Stomach (tissue), 19 donors: ENCODE data around the gene CXCL17. TPM values are rescaled to one million over a fixed set of nuclear protein-coding genes. Genes with fewer than 3 reads are reported as not detected.

Experiments
- DNase-seq, 2 donors: peaks; one replicate each; pipeline versions ENCODE4 v3.0.0 to v3.0.0-alpha.2; 2013 to 2019
- H3K27ac ChIP-seq, 5 donors: fragments of 200-600 bp in 4 of 5; sonication (generic) in 4 of 5; one replicate each; pipeline ENCODE4 v1.5.1; 2013 to 2019; ENCODE audit warnings: mild to moderate bottlenecking in 1 of 5, moderate library complexity in 1 of 5
- H3K27me3 ChIP-seq, 3 donors: fragments of 200-600 bp; sonication (generic); one replicate each; pipeline ENCODE4 v1.5.1; 2017 to 2019; ENCODE audit warnings: mixed run types in 1 of 3
- H3K36me3 ChIP-seq, 4 donors: fragments of 200-600 bp; sonication (generic); 1 replicate in 3 of 4; 2 replicates in 1 of 4; pipeline ENCODE4 v1.5.1; 2016 to 2019
- H3K4me1 ChIP-seq, 4 donors: fragments of 200-600 bp; sonication (generic); one replicate each; pipeline ENCODE4 v1.5.1; 2016 to 2019
- H3K4me3 ChIP-seq, 4 donors: fragments of 200-600 bp; sonication (generic) in 3 of 4; one replicate each; pipeline ENCODE4 v1.5.1; 2016 to 2019; ENCODE audit warnings: mild to moderate bottlenecking in 1 of 4
- H3K9me3 ChIP-seq, 4 donors: fragments of 200-600 bp; sonication (generic); one replicate each; pipeline ENCODE4 v1.5.1; 2016 to 2019
- CTCF ChIP-seq, 7 experiments: fragments of 450-650 bp in 4 of 7; fragments of 200-600 bp in 3 of 7; sonication (generic) in 3 of 7; IDR thresholded peaks; one replicate each; pipeline ENCODE4 v1.5.1; 2016 to 2019; ENCODE audit warnings: antibody characterized with exemption in 7 of 7, control low read depth in 2 of 7, mild to moderate bottlenecking in 1 of 7
- EP300 ChIP-seq: sonication (generic); formaldehyde crosslinking; IDR thresholded peaks from one replicate; pipeline ENCODE4 v1.6.1; 2017; ENCODE audit warnings: antibody characterized with exemption
- POLR2A ChIP-seq, 4 donors: fragments of 450-650 bp; IDR thresholded peaks; one replicate each; pipeline ENCODE4 v1.6.1; 2016; ENCODE audit warnings: antibody characterized with exemption in 4 of 4, control low read depth in 2 of 4, mild to moderate bottlenecking in 1 of 4, moderate library complexity in 1 of 4
- POLR2AphosphoS5 ChIP-seq, 3 donors: sonication (generic); formaldehyde crosslinking; IDR thresholded peaks; one replicate each; pipeline ENCODE4 v1.6.1; 2016; ENCODE audit warnings: antibody characterized with exemption in 3 of 3
- WGBS, 5 donors: extraction: QIAGEN DNeasy Blood & Tissue Kit in 3 of 5; methylation state at CpG; one replicate each; pipeline versions ENCODE4 v1.1.5 to v1.1.7; 2013 to 2018; 5-methylcytosine and 5-hydroxymethylcytosine counted together
- intact Hi-C: fragments of 100-400 bp; cut with DNase I; formaldehyde crosslinking; loops from one replicate; pipeline ENCODE4 v1.15.1; 2023; ENCODE audit warnings: low total_unique reads
- long read RNA-seq, 10 donors: transcript quantifications; one replicate each; lab custom pipeline, GENCODE V29; 2026
- polyA plus RNA-seq, 3 donors: library from polyadenylated mRNA; stranded (reverse); fragments of 200-250 nt; gene quantifications; one replicate each; pipeline ENCODE4 v1.2.3, GENCODE V29; 2013
- total RNA-seq, 5 donors: library from RNA; depleted of rRNA; stranded (reverse); fragments of >200 nt; gene quantifications; one replicate each; pipeline versions ENCODE4 v1.1.0 to v1.2.3, GENCODE V29; 2014 to 2016
- donor health status: healthy with polysubstance abuse.
- donor health status: Bipolar disorder and iron deficiency.
- donor health status: healthy.

Gene CXCL17
- total RNA-seq = 100 to 1,000 TPM in 1 of 5 donors, 10 to 100 TPM in 2, 1 to 10 TPM in 1, not detected in 1; 7.6 to 208 (median 35.9) TPM
- polyA plus RNA-seq = 100 to 1,000 TPM; 107 to 518 (median 441) TPM
- long read RNA-seq, donor 1, transcript CXCL17-202 (4 exons, 1,172 nt) = major isoform, 10 of 10 reads
- long read RNA-seq, donor 1, partial matches to known transcripts = 0 of 10 reads
- long read RNA-seq, donor 1, other reads (novel, unspliced or antisense) = 0 of 10 reads
- long read RNA-seq, donor 2, partial matches to known transcripts = 0 of 2 reads
- long read RNA-seq, donor 2, other reads (novel, unspliced or antisense) = 0 of 2 reads
- long read RNA-seq, donor 3, transcript CXCL17-202 (4 exons, 1,172 nt) = major isoform, 79 of 99 reads
- long read RNA-seq, donor 3, partial matches to known transcripts = 14 of 99 reads
- long read RNA-seq, donor 3, other reads (novel, unspliced or antisense) = 6 of 99 reads
- long read RNA-seq, donor 4, transcript CXCL17-202 (4 exons, 1,172 nt) = major isoform, 5 of 5 reads
- long read RNA-seq, donor 4, partial matches to known transcripts = 0 of 5 reads
- long read RNA-seq, donor 4, other reads (novel, unspliced or antisense) = 0 of 5 reads
- long read RNA-seq, donor 5, transcript CXCL17-202 (4 exons, 1,172 nt) = major isoform, 52 of 57 reads
- long read RNA-seq, donor 5, partial matches to known transcripts = 5 of 57 reads
- long read RNA-seq, donor 5, other reads (novel, unspliced or antisense) = 0 of 57 reads
- long read RNA-seq, donor 6, transcript CXCL17-202 (4 exons, 1,172 nt) = major isoform, 111 of 151 reads
- long read RNA-seq, donor 6, partial matches to known transcripts = 23 of 151 reads
- long read RNA-seq, donor 6, other reads (novel, unspliced or antisense) = 17 of 151 reads
- long read RNA-seq, donor 7, transcript CXCL17-202 (4 exons, 1,172 nt) = major isoform, 22 of 22 reads
- long read RNA-seq, donor 7, partial matches to known transcripts = 0 of 22 reads
- long read RNA-seq, donor 7, other reads (novel, unspliced or antisense) = 0 of 22 reads
- long read RNA-seq, donor 8, transcript CXCL17-202 (4 exons, 1,172 nt) = major isoform, 84 of 106 reads
- long read RNA-seq, donor 8, partial matches to known transcripts = 16 of 106 reads
- long read RNA-seq, donor 8, other reads (novel, unspliced or antisense) = 6 of 106 reads
- long read RNA-seq, donor 9, transcript CXCL17-202 (4 exons, 1,172 nt) = major isoform, 88 of 100 reads
- long read RNA-seq, donor 9, partial matches to known transcripts = 12 of 100 reads
- long read RNA-seq, donor 9, other reads (novel, unspliced or antisense) = 0 of 100 reads
- long read RNA-seq, donor 10, partial matches to known transcripts = 0 of 1 reads
- long read RNA-seq, donor 10, other reads (novel, unspliced or antisense) = 0 of 1 reads

DNA sequence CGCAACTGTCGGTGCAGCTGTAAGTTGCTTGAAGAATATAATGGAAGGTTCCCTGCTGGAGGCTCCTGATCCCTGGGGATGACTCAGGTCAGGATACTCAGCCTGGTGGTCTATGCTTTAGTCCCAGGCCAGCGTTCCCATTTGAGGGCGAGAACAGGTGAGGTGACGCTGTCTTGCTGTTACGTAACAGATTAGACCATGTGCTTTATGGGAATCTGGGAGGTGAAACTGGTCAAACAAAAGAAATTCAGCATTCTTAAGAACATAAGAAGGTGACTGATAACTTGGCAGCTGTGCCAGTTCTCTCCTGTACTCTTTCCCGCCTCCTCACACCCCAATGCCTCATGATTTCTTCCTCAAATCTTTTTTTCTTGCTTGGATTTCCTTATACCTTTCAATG is at the start of gene CXCL17:
Gene CXCL17, minus strand, starts transcription at position 114 of the 400 bp plus-strand sequence. CDS start 114 bp downstream, outside the sequence.
- no peak for TF ChIP-seq CTCF (IDR thresholded peaks at IDR 0.05)
- peak in 2 of 4 donors; percentile 24 to 40 for TF ChIP-seq POLR2A (IDR thresholded peaks at IDR 0.05)
- no peak for TF ChIP-seq EP300
- TF ChIP-seq POLR2AphosphoS5 (IDR thresholded peaks at IDR 0.05) = peak in 2 of 3 donors; percentile 78 to 90
- peak within 1 kb of the TSS; percentile 20 to 42 (median 32) for H3K4me3 ChIP-seq
- no peaks in the 10 kb centered on the region for H3K36me3 ChIP-seq
- H3K27me3 ChIP-seq = no peaks in the 10 kb centered on the region
- 26 to 62% (median 53%) methylated on average over 7 of the region's 7 CpGs for WGBS, 5 donors
- no peaks in the 10 kb centered on the region for H3K9me3 ChIP-seq
- intact Hi-C loops = no loop called here
- H3K4me1 ChIP-seq = peaks cover 11 to 57% (median 45%) of the 10 kb centered on the region in 4 donors
- H3K27ac ChIP-seq = peak within 1 kb of the TSS; percentile 86 to 93 (median 88)
- DNase-seq = peak; percentile 76 to 89

GRCh38 chr19:42488783-42489521 is 46.2 kb upstream of the CXCL17 start:
- H3K27ac ChIP-seq = peak overlapping the region in 2 of 5 donors; percentile 19 to 56
- H3K4me1 ChIP-seq = peaks cover 0 to 6% (median 0%) of the 10 kb centered on the region in 4 donors
- no peak overlapping the region for H3K4me3 ChIP-seq
- no peaks in the 10 kb centered on the region for H3K27me3 ChIP-seq
- peak in 1 of 2 donors; percentile 31 for DNase-seq
- H3K36me3 ChIP-seq = no peaks in the 10 kb centered on the region
- no peaks in the 10 kb centered on the region for H3K9me3 ChIP-seq
- TF ChIP-seq POLR2A (IDR thresholded peaks at IDR 0.05) (no peak), POLR2AphosphoS5 (IDR thresholded peaks at IDR 0.05) (no peak), EP300 (no peak), CTCF (IDR thresholded peaks at IDR 0.05) (no peak)
- WGBS, 5 donors = 36 to 63% (median 48%) methylated on average over 6 of the region's 6 CpGs
- intact Hi-C loops = no loop called here

GRCh38 chr19:42487798-42488178 is 45.0 kb upstream of the CXCL17 start:
- Histone ChIP-seq H3K4me1 (peaks cover 0 to 6% (median 0%) of the 10 kb centered on the region in 4 donors), H3K9me3 (no peaks in the 10 kb centered on the region), H3K36me3 (no peaks in the 10 kb centered on the region), H3K27ac (peak overlapping the region in 1 of 5 donors; percentile 56), H3K4me3 (no peak overlapping the region), H3K27me3 (no peaks in the 10 kb centered on the region)
- WGBS, 5 donors = 81 to 94% (median 90%) methylated on average over 3 of the region's 3 CpGs
- intact Hi-C loops = no loop called here
- no peak for DNase-seq
- TF ChIP-seq EP300 (no peak), CTCF (IDR thresholded peaks at IDR 0.05) (no peak), POLR2AphosphoS5 (IDR thresholded peaks at IDR 0.05) (no peak), POLR2A (IDR thresholded peaks at IDR 0.05) (no peak)
